NCI-H526 treated with DMSO at 0.1 percent for 48 hours (cell line): Measurements from ENCODE around the gene PTTG2.

ENCODE experiments used
- DNase-seq: peaks from one replicate; lab custom pipeline; 2025; lab: John Stamatoyannopoulos, UW

Gene PTTG2

DNA sequence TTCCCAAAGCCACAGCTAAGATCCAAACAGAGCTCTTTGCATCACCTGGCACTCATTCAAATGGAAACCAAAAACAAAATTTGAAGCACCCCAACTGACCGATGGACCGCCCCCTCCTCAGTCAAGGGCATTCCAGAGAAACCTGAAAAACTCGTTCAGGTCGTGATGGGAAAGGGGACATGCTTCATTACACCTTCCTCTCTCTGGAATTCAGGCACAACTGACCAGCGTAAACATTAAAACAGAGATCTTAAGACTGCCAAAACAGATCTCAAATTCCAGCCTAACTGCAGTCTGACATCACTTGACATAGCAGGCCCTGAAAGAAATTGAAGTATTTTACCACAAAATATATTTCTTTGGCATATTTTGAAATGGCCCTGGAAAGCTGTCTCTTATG lies 28.5 kb downstream of the PTTG2 start:
- DNase-seq = no peak

DNA sequence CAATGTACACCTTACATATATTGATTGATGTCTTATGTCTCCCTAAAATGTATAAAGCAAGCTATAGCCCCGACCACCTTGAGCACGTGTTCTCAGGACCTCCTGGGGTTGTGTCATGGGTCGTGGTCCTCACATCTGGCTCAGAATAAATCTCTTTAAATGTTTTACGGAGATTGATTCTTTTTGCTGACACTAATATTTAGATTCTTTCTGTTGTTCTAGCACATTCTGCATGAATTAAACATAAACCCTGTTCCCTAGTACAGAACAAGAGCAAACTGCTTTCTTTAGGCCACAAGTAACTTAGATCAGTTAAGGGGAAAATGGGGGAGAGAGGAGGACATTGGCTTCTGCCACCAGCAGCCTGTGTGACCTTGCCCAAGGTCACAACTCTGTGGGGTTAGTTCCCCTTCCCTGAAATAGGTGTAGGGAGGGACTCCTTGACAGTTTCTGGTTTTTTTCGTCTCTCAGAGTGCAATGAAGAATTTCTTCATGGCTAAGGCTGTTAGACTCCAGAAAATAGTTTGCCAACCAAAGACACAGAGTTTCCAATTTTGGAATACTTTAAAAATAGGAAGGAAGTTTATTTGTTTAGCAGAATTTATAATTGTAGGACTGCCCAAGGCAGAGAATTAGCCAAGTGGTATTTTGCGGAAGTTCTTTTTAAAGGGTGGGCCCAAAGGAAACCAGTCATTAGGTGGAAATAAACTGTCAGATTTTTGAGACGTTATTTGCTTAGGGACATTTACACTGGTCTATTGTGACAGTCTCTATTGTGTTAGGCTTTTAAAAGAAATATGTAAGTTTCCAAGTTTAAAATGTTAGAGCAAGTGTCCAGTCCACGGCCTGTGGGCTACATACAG lies 29.4 kb downstream of the PTTG2 start:
- DNase-seq = no peak

DNA sequence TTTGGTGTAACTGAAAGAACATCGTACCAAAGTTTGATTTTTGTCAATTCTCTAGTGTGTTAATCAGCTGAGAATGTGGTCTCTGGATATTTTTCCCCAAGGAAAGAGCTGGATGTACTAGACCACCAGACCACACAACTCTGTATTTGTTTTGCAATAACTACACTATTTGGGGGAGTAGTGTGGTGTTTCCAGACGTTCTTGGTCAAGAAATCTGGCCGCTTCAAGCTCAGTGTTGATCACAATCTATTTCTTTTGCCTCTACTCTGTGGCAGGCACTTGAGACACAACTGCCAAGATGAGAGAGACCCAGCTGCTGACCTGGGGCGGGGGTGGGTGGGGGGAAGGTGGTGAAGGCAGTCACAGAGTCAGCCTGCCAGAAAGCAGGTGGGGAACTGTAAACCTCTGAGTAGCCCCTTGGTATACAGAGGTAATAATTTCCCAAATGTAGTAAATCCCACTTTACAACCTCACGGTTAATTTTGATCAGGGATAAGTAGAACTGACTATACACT lies 30.6 kb downstream of the PTTG2 start:
- DNase-seq = no peak

DNA sequence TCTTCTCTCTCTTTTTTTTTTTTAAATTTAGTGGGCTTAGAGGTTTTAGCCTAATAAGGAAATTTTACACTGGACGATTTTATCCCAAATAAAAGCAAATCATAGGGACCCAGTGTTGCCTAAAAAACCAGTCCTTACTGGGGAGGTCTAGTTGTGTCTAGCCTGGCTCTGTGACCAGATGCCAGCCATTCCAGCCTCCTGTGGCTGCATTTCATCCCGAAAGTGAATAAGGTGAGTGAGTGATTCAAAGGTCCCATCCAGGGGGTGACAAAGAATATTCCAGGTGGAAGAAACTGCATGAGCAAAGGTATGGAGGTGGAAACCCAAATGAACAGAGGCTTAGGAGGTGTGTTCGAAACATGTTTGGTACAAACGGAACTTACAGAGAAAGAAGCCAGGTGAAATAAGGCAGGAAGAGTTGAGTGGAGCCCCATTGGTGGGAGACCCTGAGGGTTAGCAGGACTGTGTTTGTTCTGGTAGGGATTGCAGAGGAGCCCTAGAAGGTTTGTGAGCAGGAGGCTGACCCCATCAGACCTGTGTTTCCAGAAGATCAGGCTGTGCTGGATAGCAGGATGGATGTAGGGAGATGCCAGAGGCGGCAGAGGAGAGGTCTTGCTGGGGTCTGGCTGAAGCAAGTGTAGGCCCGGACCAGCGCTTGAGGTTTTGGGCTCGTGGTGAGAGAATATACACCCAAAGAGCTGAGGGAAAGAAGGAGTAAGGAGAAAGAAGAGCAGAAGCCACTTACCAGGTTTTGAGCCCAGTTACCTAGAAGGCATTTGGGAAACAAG lies 31.6 kb downstream of the PTTG2 start:
- DNase-seq = no peak

- DNase-seq = no peak
Measured at GRCh38 chr4:37993806-37994205, 33.6 kb downstream of the PTTG2 start.

DNA sequence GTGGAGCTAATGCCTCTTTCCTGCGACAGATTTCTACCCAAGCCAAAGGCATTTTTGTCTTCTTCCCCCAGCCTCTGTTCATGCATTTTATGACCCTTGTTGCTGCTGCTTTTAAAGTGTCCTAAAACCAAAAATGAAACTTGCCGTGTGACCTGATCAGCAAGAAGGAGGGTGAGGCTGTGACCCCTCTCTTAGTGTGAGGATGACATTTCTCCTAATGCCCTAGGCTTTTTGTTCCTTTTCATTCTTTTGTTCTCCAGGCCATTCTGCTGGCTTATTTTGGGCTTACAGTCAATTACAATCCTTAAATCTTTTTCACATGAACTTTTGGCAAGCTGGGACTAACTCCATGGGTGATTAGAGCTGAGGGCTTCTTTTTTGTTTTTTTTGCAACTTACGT lies 34.4 kb downstream of the PTTG2 start:
- no peak for DNase-seq

GRCh38 chr4:37995299-37995821 lies 35.2 kb downstream of the PTTG2 start:
- no peak for DNase-seq

DNA sequence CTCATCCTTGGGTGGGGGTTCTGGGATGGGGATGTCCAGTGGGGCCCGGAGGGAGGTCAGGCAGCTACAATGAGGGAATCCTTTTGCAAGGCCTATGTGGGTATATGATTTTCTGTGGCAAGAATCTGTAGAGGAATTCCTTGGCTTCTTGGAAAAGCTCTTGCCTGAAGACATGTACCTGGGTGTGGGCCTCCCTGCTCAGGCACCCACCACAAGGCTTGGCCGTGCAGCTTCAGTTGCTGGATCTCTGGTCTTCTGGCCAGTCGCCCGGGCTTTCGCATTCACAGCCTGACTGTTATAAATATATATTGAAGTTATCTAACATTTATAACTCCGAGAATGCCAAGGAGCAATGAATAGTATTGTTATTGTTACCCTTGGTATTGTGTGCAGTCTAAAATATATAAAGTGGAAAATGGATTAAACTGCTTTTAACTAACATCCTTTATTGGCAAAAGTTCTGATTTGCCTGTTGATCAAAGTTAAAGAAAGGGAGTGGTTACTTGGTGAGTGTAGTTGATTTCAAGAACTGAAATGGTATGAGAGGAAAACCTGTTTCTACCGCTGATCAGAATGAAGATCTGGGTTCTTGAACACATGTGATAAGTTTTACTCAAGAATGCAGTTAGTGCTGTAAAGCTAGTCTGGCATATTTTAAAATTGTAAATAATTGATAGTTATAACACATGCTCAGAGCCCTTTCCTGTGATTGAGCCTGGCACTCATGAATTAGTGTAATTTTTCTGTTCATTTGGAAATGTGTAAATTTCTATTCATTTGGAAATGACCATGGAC lies 36.0 kb downstream of the PTTG2 start:
- DNase-seq = no peak

GRCh38 chr4:37998226-37998625 lies 38.0 kb downstream of the PTTG2 start:
- DNase-seq = no peak

DNA sequence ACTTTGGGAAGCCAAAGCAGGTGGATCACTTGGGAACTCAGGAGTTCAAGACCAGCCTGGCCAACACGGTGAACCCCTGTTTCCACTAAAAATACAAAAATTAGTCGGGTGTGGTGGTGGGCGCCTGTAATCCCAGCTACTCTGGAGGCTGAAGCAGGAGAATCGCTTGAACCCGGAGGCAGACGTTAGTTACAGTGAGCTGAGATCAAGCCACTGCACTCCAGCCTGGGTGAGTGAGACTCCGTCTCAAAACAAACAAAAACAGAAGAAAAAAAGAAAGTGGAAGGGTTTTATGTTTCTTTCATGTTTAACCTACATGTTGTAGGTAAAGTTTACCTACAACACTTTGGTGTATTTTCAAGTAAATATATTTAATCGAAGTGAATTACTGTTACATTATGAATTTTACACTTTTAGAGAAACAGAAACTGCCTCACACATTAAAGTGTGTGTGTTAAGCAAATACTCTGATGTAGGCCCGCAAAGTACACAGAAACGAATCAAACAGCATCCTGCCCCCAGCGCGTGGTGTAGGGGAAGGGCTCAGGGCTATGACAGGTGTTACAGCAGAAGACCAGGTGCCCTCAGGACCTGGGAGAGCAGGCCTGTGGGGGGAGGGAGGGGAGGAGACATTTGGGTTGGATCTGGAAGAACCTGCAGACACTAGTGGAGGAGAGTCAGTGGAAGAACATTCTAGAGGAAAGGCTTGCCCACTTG lies 39.0 kb downstream of the PTTG2 start:
- DNase-seq = peak; percentile 65

DNA sequence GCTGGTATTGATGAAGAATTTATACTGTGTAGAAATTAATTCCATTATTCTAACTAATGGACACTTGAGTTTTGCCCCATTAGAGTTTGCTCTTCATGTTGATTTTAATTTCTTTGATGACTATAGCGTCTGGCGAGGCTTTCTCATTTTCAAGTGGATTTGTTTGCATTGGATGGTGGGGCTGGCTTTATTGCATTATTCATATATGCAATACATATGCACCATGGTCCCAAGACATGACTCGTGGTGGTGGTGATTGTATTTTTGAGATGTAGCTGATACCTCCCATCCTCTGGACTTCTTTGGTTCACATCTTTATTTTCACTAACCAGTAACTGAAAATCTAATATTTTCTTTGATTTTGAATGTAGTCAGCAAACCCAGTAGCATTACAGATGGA lies 39.8 kb downstream of the PTTG2 start:
- no peak for DNase-seq

GRCh38 chr4:38001927-38002326 lies 41.7 kb downstream of the PTTG2 start:
- DNase-seq = no peak

- no peak for DNase-seq
Measured at GRCh38 chr4:38002451-38003071, 42.4 kb downstream of the PTTG2 start.

DNA sequence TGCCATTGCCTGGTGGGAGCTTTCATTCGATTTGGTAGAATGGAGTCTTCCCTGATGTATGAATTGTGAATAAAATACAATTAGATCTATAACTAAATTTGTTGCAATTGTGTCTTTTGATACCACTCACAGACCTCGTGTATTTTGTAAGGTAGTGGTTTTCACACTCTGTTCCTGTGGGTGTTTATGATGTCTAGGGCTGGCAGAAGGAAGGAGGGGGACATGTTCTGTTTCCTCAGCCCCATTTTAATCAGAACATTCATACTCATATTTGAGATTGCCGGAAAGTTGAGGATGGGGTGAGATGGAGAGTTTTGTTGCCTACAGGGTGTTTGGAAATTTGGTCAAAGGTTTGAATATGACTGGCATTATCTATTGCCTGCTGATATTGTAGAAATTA lies 42.9 kb downstream of the PTTG2 start:
- no peak for DNase-seq

DNA sequence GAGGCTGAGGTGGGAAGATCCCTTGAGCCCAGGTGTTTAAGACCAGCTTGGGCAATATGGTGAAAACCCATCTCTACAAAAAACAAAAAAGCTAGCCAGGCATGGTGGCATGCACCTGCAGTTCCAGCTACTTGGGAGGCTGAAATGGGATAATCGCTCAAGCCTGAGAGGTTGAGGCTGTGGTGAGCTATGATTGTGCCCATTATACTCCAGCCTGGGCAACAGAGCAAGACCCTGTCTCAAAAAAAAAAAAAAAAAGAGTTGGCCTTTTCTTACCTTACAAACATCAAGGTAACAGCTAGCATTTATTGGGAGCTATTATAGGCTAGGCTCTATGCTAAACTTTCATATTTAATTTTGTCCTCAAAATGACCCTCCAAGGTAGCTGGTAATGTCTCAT lies 43.4 kb downstream of the PTTG2 start:
- no peak for DNase-seq

- DNase-seq = no peak
Measured at GRCh38 chr4:38004062-38004461, 43.9 kb downstream of the PTTG2 start.

- no peak for DNase-seq
Measured at GRCh38 chr4:38004887-38005286, 44.7 kb downstream of the PTTG2 start.

DNA sequence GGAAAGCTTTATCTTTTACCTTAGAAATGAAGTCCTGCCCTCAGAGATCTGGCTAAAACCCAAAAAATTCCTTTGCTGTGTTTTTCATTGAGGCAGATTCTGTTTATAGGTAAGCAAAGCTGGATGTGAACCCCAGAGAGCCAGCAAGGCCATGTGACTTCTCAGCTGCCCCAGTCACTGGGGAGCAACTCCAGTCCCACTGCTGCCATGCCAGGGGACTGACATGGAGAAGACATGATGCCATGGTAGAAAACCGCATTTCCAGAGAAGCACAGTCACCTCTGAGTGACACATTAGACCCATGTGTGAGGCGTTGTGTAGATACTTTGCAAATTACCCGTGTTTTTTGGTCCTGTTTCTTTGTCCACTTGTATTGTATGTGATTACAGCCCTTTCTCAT lies 45.4 kb downstream of the PTTG2 start:
- DNase-seq = no peak

DNA sequence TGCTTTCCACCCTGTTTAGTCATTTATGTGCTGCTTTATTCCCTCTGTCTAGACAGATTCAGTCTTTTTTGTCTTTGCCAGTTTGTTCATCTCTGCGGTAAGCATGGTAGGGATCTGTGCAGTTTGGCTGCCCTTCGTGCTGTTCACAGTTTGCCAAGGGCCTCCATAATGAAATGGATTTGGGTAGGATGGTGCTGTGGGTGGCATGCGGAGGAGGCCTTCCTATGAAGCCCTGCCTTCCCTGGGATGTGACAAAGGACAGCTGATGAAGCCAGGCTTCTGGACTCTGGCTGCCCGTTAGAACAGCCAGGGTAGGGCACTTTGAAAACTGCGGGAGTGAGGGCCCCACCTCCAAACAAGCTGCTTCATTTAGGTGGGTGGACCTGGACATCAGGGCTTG lies 47.4 kb downstream of the PTTG2 start:
- no peak for DNase-seq

GRCh38 chr4:38008571-38009021 lies 48.4 kb downstream of the PTTG2 start:
- DNase-seq = no peak

DNA sequence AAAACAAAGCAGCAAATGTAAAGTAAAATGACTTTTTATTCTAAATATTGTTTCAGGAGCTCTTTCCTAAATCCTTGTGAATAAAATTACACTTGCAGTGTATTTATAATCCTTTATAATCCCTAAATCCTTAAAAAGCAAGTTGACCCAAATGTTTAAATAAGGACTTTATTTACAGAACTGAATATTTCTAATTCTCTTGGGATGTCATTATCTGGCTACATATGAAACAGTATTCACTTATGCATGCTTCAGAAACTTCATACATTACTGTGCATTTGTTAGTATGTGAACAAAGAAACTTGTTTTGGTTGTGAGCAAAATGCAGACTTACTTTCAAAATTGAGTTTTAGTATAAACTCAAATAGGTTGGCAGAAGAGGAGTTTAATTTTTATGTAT lies 49.2 kb downstream of the PTTG2 start:
- no peak for DNase-seq
